ENCODE measurements around the gene SLC25A23.
"Not testable (repeated sequence)": the region's sequence is repeated elsewhere in the genome, so short reads cannot be mapped to it uniquely, and the experiment has no call there.

Gene SLC25A23

GRCh38 chr19:6446452-6446851 lies 13.1 kb downstream of the SLC25A23 start:
- H3K4me1 ChIP-seq (ENCODE audit: control insufficient read depth, insufficient read depth, low read length), result no peaks in the 10 kb centered on the region
- no peak overlapping the region for H3K9ac ChIP-seq (ENCODE audit: low read length)
- no peaks in the 10 kb centered on the region for H3K9me3 ChIP-seq (ENCODE audit: control insufficient read depth, low read length)
- no peaks in the 10 kb centered on the region for H3K27me3 ChIP-seq (ENCODE audit: control insufficient read depth, insufficient read depth, low read length)
- no peak overlapping the region for H3K4me3 ChIP-seq (ENCODE audit: low read length)
- no peaks in the 10 kb centered on the region for H3K36me3 ChIP-seq (ENCODE audit: control insufficient read depth, insufficient read depth, low read length)

GRCh38 chr19:6443986-6444385 lies 15.6 kb downstream of the SLC25A23 start:
- H3K9me3 ChIP-seq (ENCODE audit: control insufficient read depth, low read length), result no peaks in the 10 kb centered on the region
- no peaks in the 10 kb centered on the region for H3K4me1 ChIP-seq (ENCODE audit: control insufficient read depth, insufficient read depth, low read length)
- no peaks in the 10 kb centered on the region for H3K36me3 ChIP-seq (ENCODE audit: control insufficient read depth, insufficient read depth, low read length)
- no peak overlapping the region for H3K4me3 ChIP-seq (ENCODE audit: low read length)
- no peak overlapping the region for H3K9ac ChIP-seq (ENCODE audit: low read length)
- no peaks in the 10 kb centered on the region for H3K27me3 ChIP-seq (ENCODE audit: control insufficient read depth, insufficient read depth, low read length)

GRCh38 chr19:6442087-6442688 lies 17.4 kb downstream of the SLC25A23 start:
- Histone ChIP-seq H3K4me3 (ENCODE audit: low read length) (no peak overlapping the region), H3K36me3 (ENCODE audit: control insufficient read depth, insufficient read depth, low read length) (no peaks in the 10 kb centered on the region), H3K9ac (ENCODE audit: low read length) (no peak overlapping the region), H3K9me3 (ENCODE audit: control insufficient read depth, low read length) (no peaks in the 10 kb centered on the region), H3K4me1 (ENCODE audit: control insufficient read depth, insufficient read depth, low read length) (no peaks in the 10 kb centered on the region), H3K27me3 (ENCODE audit: control insufficient read depth, insufficient read depth, low read length) (no peaks in the 10 kb centered on the region)

GRCh38 chr19:6440905-6441304 lies 18.7 kb downstream of the SLC25A23 start:
- Histone ChIP-seq H3K4me3 (ENCODE audit: low read length) (no peak overlapping the region), H3K4me1 (ENCODE audit: control insufficient read depth, insufficient read depth, low read length) (no peaks in the 10 kb centered on the region), H3K9me3 (ENCODE audit: control insufficient read depth, low read length) (no peaks in the 10 kb centered on the region), H3K27me3 (ENCODE audit: control insufficient read depth, insufficient read depth, low read length) (no peaks in the 10 kb centered on the region), H3K9ac (ENCODE audit: low read length) (no peak overlapping the region), H3K36me3 (ENCODE audit: control insufficient read depth, insufficient read depth, low read length) (no peaks in the 10 kb centered on the region)

GRCh38 chr19:6439743-6440142 lies 19.8 kb downstream of the SLC25A23 start:
- Histone ChIP-seq H3K4me3 (ENCODE audit: low read length) (no peak overlapping the region), H3K9ac (ENCODE audit: low read length) (no peak overlapping the region), H3K4me1 (ENCODE audit: control insufficient read depth, insufficient read depth, low read length) (no peaks in the 10 kb centered on the region), H3K36me3 (ENCODE audit: control insufficient read depth, insufficient read depth, low read length) (no peaks in the 10 kb centered on the region), H3K27me3 (ENCODE audit: control insufficient read depth, insufficient read depth, low read length) (no peaks in the 10 kb centered on the region), H3K9me3 (ENCODE audit: control insufficient read depth, low read length) (no peaks in the 10 kb centered on the region)

GRCh38 chr19:6433663-6434062 lies 25.9 kb downstream of the SLC25A23 start, which contains the start of gene SLC25A41:
TSS of gene SLC25A41 (minus strand) at chr19:6433763. CDS start at chr19:6433693, 70 bp downstream.
- Histone ChIP-seq H3K36me3 (ENCODE audit: control insufficient read depth, insufficient read depth, low read length) (no peaks in the 10 kb centered on the region), H3K4me3 (ENCODE audit: low read length) (no peak within 1 kb of the TSS), H3K4me1 (ENCODE audit: control insufficient read depth, insufficient read depth, low read length) (no peaks in the 10 kb centered on the region), H3K9ac (ENCODE audit: low read length) (no peak within 1 kb of the TSS), H3K27me3 (ENCODE audit: control insufficient read depth, insufficient read depth, low read length) (no peaks in the 10 kb centered on the region), H3K9me3 (ENCODE audit: control insufficient read depth, low read length) (no peaks in the 10 kb centered on the region)

GRCh38 chr19:6433165-6433564 lies 26.4 kb downstream of the SLC25A23 start:
- no peak overlapping the region for H3K4me3 ChIP-seq (ENCODE audit: low read length)

GRCh38 chr19:6431891-6432290 lies 27.7 kb downstream of the SLC25A23 start:
- H3K9me3 ChIP-seq (ENCODE audit: control insufficient read depth, low read length), result no peaks in the 10 kb centered on the region
- H3K4me3 ChIP-seq (ENCODE audit: low read length), result no peak overlapping the region
- H3K27me3 ChIP-seq (ENCODE audit: control insufficient read depth, insufficient read depth, low read length), result no peaks in the 10 kb centered on the region
- H3K4me1 ChIP-seq (ENCODE audit: control insufficient read depth, insufficient read depth, low read length), result no peaks in the 10 kb centered on the region
- no peak overlapping the region for H3K9ac ChIP-seq (ENCODE audit: low read length)
- H3K36me3 ChIP-seq (ENCODE audit: control insufficient read depth, insufficient read depth, low read length), result no peaks in the 10 kb centered on the region

More at GRCh38 chr19:6433165-6433564, 26.4 kb downstream of the SLC25A23 start:
- no peaks in the 10 kb centered on the region for H3K9me3 ChIP-seq (ENCODE audit: control insufficient read depth, low read length)
- no peaks in the 10 kb centered on the region for H3K36me3 ChIP-seq (ENCODE audit: control insufficient read depth, insufficient read depth, low read length)
- no peaks in the 10 kb centered on the region for H3K4me1 ChIP-seq (ENCODE audit: control insufficient read depth, insufficient read depth, low read length)
- H3K27me3 ChIP-seq (ENCODE audit: control insufficient read depth, insufficient read depth, low read length), result no peaks in the 10 kb centered on the region
- H3K9ac ChIP-seq (ENCODE audit: low read length), result no peak overlapping the region

- H3K36me3 ChIP-seq (ENCODE audit: control insufficient read depth, insufficient read depth, low read length), result no peaks in the 10 kb centered on the region
- H3K9me3 ChIP-seq (ENCODE audit: control insufficient read depth, low read length), result no peaks in the 10 kb centered on the region
- H3K27me3 ChIP-seq (ENCODE audit: control insufficient read depth, insufficient read depth, low read length), result no peaks in the 10 kb centered on the region
- no peak overlapping the region for H3K9ac ChIP-seq (ENCODE audit: low read length)
- no peak overlapping the region for H3K4me3 ChIP-seq (ENCODE audit: low read length)
- H3K4me1 ChIP-seq (ENCODE audit: control insufficient read depth, insufficient read depth, low read length), result peaks cover 5% of the 10 kb centered on the region
Observed at GRCh38 chr19:6429419-6430221, 30.0 kb downstream of the SLC25A23 start.

GRCh38 chr19:6428692-6429418 lies 30.7 kb downstream of the SLC25A23 start:
- not testable (repeated sequence) for H3K36me3 ChIP-seq (ENCODE audit: control insufficient read depth, insufficient read depth, low read length); H3K9me3 ChIP-seq (ENCODE audit: control insufficient read depth, low read length); H3K4me1 ChIP-seq (ENCODE audit: control insufficient read depth, insufficient read depth, low read length); H3K9ac ChIP-seq (ENCODE audit: low read length); H3K27me3 ChIP-seq (ENCODE audit: control insufficient read depth, insufficient read depth, low read length); H3K4me3 ChIP-seq (ENCODE audit: low read length)

- Histone ChIP-seq H3K27me3 (ENCODE audit: control insufficient read depth, insufficient read depth, low read length) (no peaks in the 10 kb centered on the region), H3K9me3 (ENCODE audit: control insufficient read depth, low read length) (no peaks in the 10 kb centered on the region), H3K9ac (ENCODE audit: low read length) (no peak overlapping the region), H3K4me3 (ENCODE audit: low read length) (no peak overlapping the region), H3K36me3 (ENCODE audit: control insufficient read depth, insufficient read depth, low read length) (no peaks in the 10 kb centered on the region), H3K4me1 (ENCODE audit: control insufficient read depth, insufficient read depth, low read length) (peaks cover 15% of the 10 kb centered on the region)
Observed at GRCh38 chr19:6427131-6427530, 32.5 kb downstream of the SLC25A23 start.
